Measurements from ENCODE around the gene KRT2.
"Not testable (repeated sequence)": the region's sequence is repeated elsewhere in the genome, so short reads cannot be mapped to it uniquely, and the experiment has no call there.

The KRT2 gene

GRCh38 chr12:52679875-52680274 is 27.9 kb upstream of the KRT2 start:
- peaks cover 18% of the 10 kb centered on the region for H3K27me3 Mint-ChIP-seq (ENCODE audit: low read depth)
- H3K27ac Mint-ChIP-seq = no peak overlapping the region
- DNase-seq (ENCODE audit: low spot score) = no peak
- H3K9me3 Mint-ChIP-seq = no peaks in the 10 kb centered on the region
- peaks cover 52% of the 10 kb centered on the region for H3K4me1 Mint-ChIP-seq (ENCODE audit: low read depth)
- no peak overlapping the region for H3K4me3 Mint-ChIP-seq
- H3K36me3 Mint-ChIP-seq (ENCODE audit: low read depth) = peaks cover 3% of the 10 kb centered on the region

GRCh38 chr12:52677671-52678070 is 25.7 kb upstream of the KRT2 start:
- H3K9me3 Mint-ChIP-seq = no peaks in the 10 kb centered on the region
- H3K4me3 Mint-ChIP-seq = peak overlapping the region; percentile 16
- H3K4me1 Mint-ChIP-seq (ENCODE audit: low read depth) = peaks cover 59% of the 10 kb centered on the region

GRCh38 chr12:52677126-52677525 is 25.1 kb upstream of the KRT2 start:
- H3K4me3 Mint-ChIP-seq = peak overlapping the region; percentile 16
- H3K27me3 Mint-ChIP-seq (ENCODE audit: low read depth) = peaks cover 8% of the 10 kb centered on the region
- no peak for DNase-seq (ENCODE audit: low spot score)
- peaks cover 3% of the 10 kb centered on the region for H3K36me3 Mint-ChIP-seq (ENCODE audit: low read depth)
- peak overlapping the region; percentile 24 for H3K27ac Mint-ChIP-seq
- peaks cover 57% of the 10 kb centered on the region for H3K4me1 Mint-ChIP-seq (ENCODE audit: low read depth)
- no peaks in the 10 kb centered on the region for H3K9me3 Mint-ChIP-seq

More at GRCh38 chr12:52677671-52678070, 25.7 kb upstream of the KRT2 start:
- H3K36me3 Mint-ChIP-seq (ENCODE audit: low read depth) = peaks cover 3% of the 10 kb centered on the region
- H3K27me3 Mint-ChIP-seq (ENCODE audit: low read depth) = peaks cover 8% of the 10 kb centered on the region
- no peak for DNase-seq (ENCODE audit: low spot score)
- no peak overlapping the region for H3K27ac Mint-ChIP-seq

- no peak overlapping the region for H3K27ac Mint-ChIP-seq
- H3K9me3 Mint-ChIP-seq = no peaks in the 10 kb centered on the region
- H3K4me1 Mint-ChIP-seq (ENCODE audit: low read depth) = peaks cover 47% of the 10 kb centered on the region
- H3K36me3 Mint-ChIP-seq (ENCODE audit: low read depth) = peaks cover 3% of the 10 kb centered on the region
- peaks cover 8% of the 10 kb centered on the region for H3K27me3 Mint-ChIP-seq (ENCODE audit: low read depth)
- no peak overlapping the region for H3K4me3 Mint-ChIP-seq
- DNase-seq (ENCODE audit: low spot score) = no peak
Observed at GRCh38 chr12:52676163-52676562, 24.2 kb upstream of the KRT2 start.

- H3K4me1 Mint-ChIP-seq (ENCODE audit: low read depth) = peaks cover 41% of the 10 kb centered on the region
- H3K4me3 Mint-ChIP-seq = no peak overlapping the region
- H3K36me3 Mint-ChIP-seq (ENCODE audit: low read depth) = peaks cover 3% of the 10 kb centered on the region
- H3K9me3 Mint-ChIP-seq = no peaks in the 10 kb centered on the region
- no peak for DNase-seq (ENCODE audit: low spot score)
- peaks cover 4% of the 10 kb centered on the region for H3K27me3 Mint-ChIP-seq (ENCODE audit: low read depth)
- no peak overlapping the region for H3K27ac Mint-ChIP-seq
Observed at GRCh38 chr12:52675301-52675701, 23.3 kb upstream of the KRT2 start.

GRCh38 chr12:52674433-52674775 is 22.4 kb upstream of the KRT2 start:
- Mint-ChIP-seq H3K36me3 (ENCODE audit: low read depth) (peaks cover 3% of the 10 kb centered on the region), H3K4me1 (ENCODE audit: low read depth) (peaks cover 35% of the 10 kb centered on the region), H3K4me3 (no peak overlapping the region), H3K27me3 (ENCODE audit: low read depth) (peaks cover 5% of the 10 kb centered on the region), H3K27ac (no peak overlapping the region), H3K9me3 (no peaks in the 10 kb centered on the region)
- no peak for DNase-seq (ENCODE audit: low spot score)

GRCh38 chr12:52673713-52674432 is 21.9 kb upstream of the KRT2 start:
- peaks cover 35% of the 10 kb centered on the region for H3K4me1 Mint-ChIP-seq (ENCODE audit: low read depth)

GRCh38 chr12:52673217-52673616 is 21.2 kb upstream of the KRT2 start:
- H3K4me3 Mint-ChIP-seq = no peak overlapping the region
- H3K4me1 Mint-ChIP-seq (ENCODE audit: low read depth) = peaks cover 33% of the 10 kb centered on the region
- no peak for DNase-seq (ENCODE audit: low spot score)
- no peak overlapping the region for H3K27ac Mint-ChIP-seq
- peaks cover 13% of the 10 kb centered on the region for H3K27me3 Mint-ChIP-seq (ENCODE audit: low read depth)
- H3K36me3 Mint-ChIP-seq (ENCODE audit: low read depth) = peaks cover 3% of the 10 kb centered on the region
- H3K9me3 Mint-ChIP-seq = no peaks in the 10 kb centered on the region

More at GRCh38 chr12:52673713-52674432, 21.9 kb upstream of the KRT2 start:
- Mint-ChIP-seq H3K9me3 (no peaks in the 10 kb centered on the region), H3K36me3 (ENCODE audit: low read depth) (peaks cover 3% of the 10 kb centered on the region), H3K27me3 (ENCODE audit: low read depth) (peaks cover 7% of the 10 kb centered on the region), H3K27ac (no peak overlapping the region), H3K4me3 (no peak overlapping the region)
- no peak for DNase-seq (ENCODE audit: low spot score)

GRCh38 chr12:52672321-52672933 is 20.4 kb upstream of the KRT2 start:
- no peak for DNase-seq (ENCODE audit: low spot score)
- no peaks in the 10 kb centered on the region for H3K9me3 Mint-ChIP-seq
- peaks cover 17% of the 10 kb centered on the region for H3K27me3 Mint-ChIP-seq (ENCODE audit: low read depth)
- no peak overlapping the region for H3K4me3 Mint-ChIP-seq
- H3K4me1 Mint-ChIP-seq (ENCODE audit: low read depth) = peaks cover 25% of the 10 kb centered on the region
- peaks cover 3% of the 10 kb centered on the region for H3K36me3 Mint-ChIP-seq (ENCODE audit: low read depth)
- no peak overlapping the region for H3K27ac Mint-ChIP-seq

- H3K27ac Mint-ChIP-seq = no peak overlapping the region
- no peaks in the 10 kb centered on the region for H3K9me3 Mint-ChIP-seq
- peaks cover 11% of the 10 kb centered on the region for H3K4me1 Mint-ChIP-seq (ENCODE audit: low read depth)
- no peak overlapping the region for H3K4me3 Mint-ChIP-seq
- DNase-seq (ENCODE audit: low spot score) = no peak
- no peaks in the 10 kb centered on the region for H3K36me3 Mint-ChIP-seq (ENCODE audit: low read depth)
- H3K27me3 Mint-ChIP-seq (ENCODE audit: low read depth) = peaks cover 21% of the 10 kb centered on the region
Observed at GRCh38 chr12:52670961-52671360, 18.9 kb upstream of the KRT2 start.

- Mint-ChIP-seq H3K36me3 (ENCODE audit: low read depth) (no peaks in the 10 kb centered on the region), H3K9me3 (no peaks in the 10 kb centered on the region), H3K27me3 (ENCODE audit: low read depth) (peaks cover 21% of the 10 kb centered on the region), H3K4me1 (ENCODE audit: low read depth) (peaks cover 7% of the 10 kb centered on the region), H3K27ac (no peak overlapping the region), H3K4me3 (no peak overlapping the region)
- DNase-seq (ENCODE audit: low spot score) = no peak
Observed at GRCh38 chr12:52670506-52670905, 18.5 kb upstream of the KRT2 start.

GRCh38 chr12:52669941-52670340 is 17.9 kb upstream of the KRT2 start:
- not testable (repeated sequence) for H3K4me1 Mint-ChIP-seq (ENCODE audit: low read depth); H3K36me3 Mint-ChIP-seq (ENCODE audit: low read depth); H3K9me3 Mint-ChIP-seq; DNase-seq (ENCODE audit: low spot score); H3K27ac Mint-ChIP-seq; H3K4me3 Mint-ChIP-seq
- H3K27me3 Mint-ChIP-seq (ENCODE audit: low read depth) = peaks cover 21% of the 10 kb centered on the region

GRCh38 chr12:52669426-52669825 is 17.4 kb upstream of the KRT2 start:
- H3K4me1 Mint-ChIP-seq (ENCODE audit: low read depth) = peaks cover 3% of the 10 kb centered on the region
- H3K9me3 Mint-ChIP-seq = no peaks in the 10 kb centered on the region
- H3K27ac Mint-ChIP-seq = no peak overlapping the region
- H3K4me3 Mint-ChIP-seq = no peak overlapping the region
- peaks cover 21% of the 10 kb centered on the region for H3K27me3 Mint-ChIP-seq (ENCODE audit: low read depth)
- H3K36me3 Mint-ChIP-seq (ENCODE audit: low read depth) = no peaks in the 10 kb centered on the region
- no peak for DNase-seq (ENCODE audit: low spot score)

- Mint-ChIP-seq H3K36me3 (ENCODE audit: low read depth) (no peaks in the 10 kb centered on the region), H3K9me3 (no peaks in the 10 kb centered on the region), H3K27ac (no peak overlapping the region), H3K27me3 (ENCODE audit: low read depth) (peaks cover 24% of the 10 kb centered on the region), H3K4me3 (no peak overlapping the region), H3K4me1 (ENCODE audit: low read depth) (peaks cover 2% of the 10 kb centered on the region)
- DNase-seq (ENCODE audit: low spot score) = no peak
Observed at GRCh38 chr12:52667931-52668330, 15.9 kb upstream of the KRT2 start.

- no peak overlapping the region for H3K27ac Mint-ChIP-seq
- H3K27me3 Mint-ChIP-seq (ENCODE audit: low read depth) = peaks cover 24% of the 10 kb centered on the region
- no peak overlapping the region for H3K4me3 Mint-ChIP-seq
- H3K4me1 Mint-ChIP-seq (ENCODE audit: low read depth) = peaks cover 6% of the 10 kb centered on the region
- no peak for DNase-seq (ENCODE audit: low spot score)
- no peaks in the 10 kb centered on the region for H3K36me3 Mint-ChIP-seq (ENCODE audit: low read depth)
- no peaks in the 10 kb centered on the region for H3K9me3 Mint-ChIP-seq
Observed at GRCh38 chr12:52667509-52667908, 15.5 kb upstream of the KRT2 start.
